ENCODE results near the gene ZNF236.

DNA sequence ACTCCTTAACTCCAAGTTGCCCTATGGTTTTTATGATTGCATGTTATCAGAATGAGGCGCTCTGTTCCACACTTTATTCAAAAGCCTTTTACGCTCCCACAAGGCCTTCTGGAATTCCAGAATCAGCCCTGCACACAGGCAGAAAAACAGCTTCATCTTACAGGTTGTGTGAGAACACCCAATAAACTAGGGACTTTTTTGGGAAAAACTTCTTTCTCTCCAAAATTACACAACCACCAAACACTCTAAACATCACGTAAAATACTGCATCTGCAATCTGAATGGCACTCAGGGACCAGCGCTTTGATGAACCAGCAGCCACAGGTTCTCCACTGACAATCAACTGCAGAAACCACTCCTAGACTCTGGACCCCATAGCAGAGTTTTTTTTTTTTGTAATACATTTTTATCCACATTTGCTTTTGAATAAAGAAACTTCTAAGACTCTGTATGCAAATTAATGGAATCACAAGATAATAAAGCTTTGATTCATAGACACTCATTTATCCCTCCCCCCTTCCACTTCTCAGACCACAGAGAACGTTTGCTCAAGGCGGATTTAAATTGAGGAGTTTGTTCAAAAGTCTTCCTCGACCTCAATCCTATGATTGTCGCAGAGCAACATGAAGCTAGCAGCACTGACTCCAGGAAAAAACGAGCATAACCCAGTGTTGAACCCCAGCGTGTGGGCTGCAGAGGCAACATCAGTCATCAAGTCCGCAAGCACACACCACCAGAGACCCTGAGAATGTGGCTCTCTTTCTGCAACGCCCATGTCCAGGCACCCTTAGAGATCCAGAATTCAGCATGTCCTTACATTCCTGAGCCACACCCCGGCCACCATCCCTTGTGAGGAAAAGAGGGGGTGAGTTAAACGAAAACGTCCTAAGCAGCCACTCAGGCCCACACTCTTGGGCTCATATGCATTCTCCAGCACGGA, 193.7 kb downstream of the ZNF236 start:
- TF ChIP-seq, protein P1, sequence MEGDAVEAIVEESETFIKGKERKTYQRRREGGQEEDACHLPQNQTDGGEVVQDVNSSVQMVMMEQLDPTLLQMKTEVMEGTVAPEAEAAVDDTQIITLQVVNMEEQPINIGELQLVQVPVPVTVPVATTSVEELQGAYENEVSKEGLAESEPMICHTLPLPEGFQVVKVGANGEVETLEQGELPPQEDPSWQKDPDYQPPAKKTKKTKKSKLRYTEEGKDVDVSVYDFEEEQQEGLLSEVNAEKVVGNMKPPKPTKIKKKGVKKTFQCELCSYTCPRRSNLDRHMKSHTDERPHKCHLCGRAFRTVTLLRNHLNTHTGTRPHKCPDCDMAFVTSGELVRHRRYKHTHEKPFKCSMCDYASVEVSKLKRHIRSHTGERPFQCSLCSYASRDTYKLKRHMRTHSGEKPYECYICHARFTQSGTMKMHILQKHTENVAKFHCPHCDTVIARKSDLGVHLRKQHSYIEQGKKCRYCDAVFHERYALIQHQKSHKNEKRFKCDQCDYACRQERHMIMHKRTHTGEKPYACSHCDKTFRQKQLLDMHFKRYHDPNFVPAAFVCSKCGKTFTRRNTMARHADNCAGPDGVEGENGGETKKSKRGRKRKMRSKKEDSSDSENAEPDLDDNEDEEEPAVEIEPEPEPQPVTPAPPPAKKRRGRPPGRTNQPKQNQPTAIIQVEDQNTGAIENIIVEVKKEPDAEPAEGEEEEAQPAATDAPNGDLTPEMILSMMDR (IDR thresholded peaks at IDR 0.05; ENCODE audit: poor library complexity, severe bottlenecking): no peak
- TF ChIP-seq, protein P2, sequence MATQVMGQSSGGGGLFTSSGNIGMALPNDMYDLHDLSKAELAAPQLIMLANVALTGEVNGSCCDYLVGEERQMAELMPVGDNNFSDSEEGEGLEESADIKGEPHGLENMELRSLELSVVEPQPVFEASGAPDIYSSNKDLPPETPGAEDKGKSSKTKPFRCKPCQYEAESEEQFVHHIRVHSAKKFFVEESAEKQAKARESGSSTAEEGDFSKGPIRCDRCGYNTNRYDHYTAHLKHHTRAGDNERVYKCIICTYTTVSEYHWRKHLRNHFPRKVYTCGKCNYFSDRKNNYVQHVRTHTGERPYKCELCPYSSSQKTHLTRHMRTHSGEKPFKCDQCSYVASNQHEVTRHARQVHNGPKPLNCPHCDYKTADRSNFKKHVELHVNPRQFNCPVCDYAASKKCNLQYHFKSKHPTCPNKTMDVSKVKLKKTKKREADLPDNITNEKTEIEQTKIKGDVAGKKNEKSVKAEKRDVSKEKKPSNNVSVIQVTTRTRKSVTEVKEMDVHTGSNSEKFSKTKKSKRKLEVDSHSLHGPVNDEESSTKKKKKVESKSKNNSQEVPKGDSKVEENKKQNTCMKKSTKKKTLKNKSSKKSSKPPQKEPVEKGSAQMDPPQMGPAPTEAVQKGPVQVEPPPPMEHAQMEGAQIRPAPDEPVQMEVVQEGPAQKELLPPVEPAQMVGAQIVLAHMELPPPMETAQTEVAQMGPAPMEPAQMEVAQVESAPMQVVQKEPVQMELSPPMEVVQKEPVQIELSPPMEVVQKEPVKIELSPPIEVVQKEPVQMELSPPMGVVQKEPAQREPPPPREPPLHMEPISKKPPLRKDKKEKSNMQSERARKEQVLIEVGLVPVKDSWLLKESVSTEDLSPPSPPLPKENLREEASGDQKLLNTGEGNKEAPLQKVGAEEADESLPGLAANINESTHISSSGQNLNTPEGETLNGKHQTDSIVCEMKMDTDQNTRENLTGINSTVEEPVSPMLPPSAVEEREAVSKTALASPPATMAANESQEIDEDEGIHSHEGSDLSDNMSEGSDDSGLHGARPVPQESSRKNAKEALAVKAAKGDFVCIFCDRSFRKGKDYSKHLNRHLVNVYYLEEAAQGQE (IDR thresholded peaks at IDR 0.05; ENCODE audit: borderline replicate concordance): no peak
- TF ChIP-seq EZH2 (IDR thresholded peaks at IDR 0.05; ENCODE audit: borderline replicate concordance, insufficient read depth, low read length, poor library complexity, severe bottlenecking) (no peak), POLR2AphosphoS5 (IDR thresholded peaks at IDR 0.05) (no peak), EP300 (conservative IDR thresholded peaks at IDR 0.05; ENCODE audit: poor library complexity, severe bottlenecking) (no peak), RAD21 (conservative IDR thresholded peaks at IDR 0.05) (no peak), SMC3 (conservative IDR thresholded peaks at IDR 0.05; ENCODE audit: poor library complexity) (no peak)

All from neural cell (in vitro differentiated cells).